ENCODE data around the gene SOX18. TPM values are rescaled to one million over a fixed set of nuclear protein-coding genes. Genes with fewer than 3 reads are reported as not detected.
"Not testable (repeated sequence)": the region's sequence is repeated elsewhere in the genome, so short reads cannot be mapped to it uniquely, and the experiment has no call there.

Gene SOX18
- 1 to 10 TPM in 1 of 2 donors, under 1 TPM in 1; 0.39 to 1.4 TPM for total RNA-seq

DNA sequence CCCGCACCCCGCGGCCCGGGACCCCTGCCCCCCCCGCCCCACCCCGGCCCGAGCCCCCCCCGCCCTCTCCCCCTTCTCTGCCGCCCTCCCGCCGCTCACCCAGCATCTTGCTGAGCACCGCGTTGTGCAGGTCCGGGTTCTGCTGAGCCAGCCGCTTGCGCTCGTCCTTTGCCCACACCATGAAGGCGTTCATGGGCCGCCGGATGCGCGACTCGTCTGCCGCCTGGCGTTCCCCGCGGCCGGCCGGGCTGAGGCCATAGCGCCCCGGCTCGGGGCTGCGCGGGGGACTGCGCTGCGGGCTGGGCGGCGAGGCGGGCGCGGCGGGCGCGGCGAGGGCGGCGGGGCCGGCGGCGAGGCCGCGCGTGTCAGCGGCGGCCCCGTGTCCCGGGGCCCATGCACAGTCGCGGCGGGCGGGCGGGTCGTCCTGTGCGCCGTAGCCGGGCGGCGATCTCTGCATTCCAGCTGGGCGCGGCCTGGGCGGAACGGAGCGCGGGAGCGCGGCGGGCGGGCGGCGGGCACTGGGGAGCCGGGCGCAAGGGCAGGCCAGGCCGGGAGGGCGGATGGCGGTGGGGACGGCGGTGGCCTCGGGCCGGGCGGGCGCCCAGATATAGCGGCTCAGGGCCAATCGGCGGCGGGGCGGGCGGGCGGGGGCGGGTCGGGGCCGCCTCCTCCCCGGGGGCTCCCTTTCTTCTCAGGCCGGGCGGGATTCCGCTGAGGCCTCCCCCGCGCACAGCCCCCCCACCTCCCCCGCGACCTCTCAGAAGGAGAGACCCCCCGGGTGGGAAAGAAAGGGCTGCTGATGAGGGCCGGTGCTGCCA, at the start of gene SOX18:
SOX18 (minus strand) TSS at position 580 of the 818 bp plus-strand sequence; CDS start at position 457, 123 bp downstream.
- DNase-seq (ENCODE audit: low spot score in 2 of 2) (peak in 1 of 2 donors; percentile 54), ATAC-seq (peak; percentile 64 to 68)
- no peaks in the 10 kb centered on the region for H3K36me3 Mint-ChIP-seq
- H3K27ac Mint-ChIP-seq = no peak within 1 kb of the TSS
- no peaks in the 10 kb centered on the region for H3K9me3 Mint-ChIP-seq

DNA sequence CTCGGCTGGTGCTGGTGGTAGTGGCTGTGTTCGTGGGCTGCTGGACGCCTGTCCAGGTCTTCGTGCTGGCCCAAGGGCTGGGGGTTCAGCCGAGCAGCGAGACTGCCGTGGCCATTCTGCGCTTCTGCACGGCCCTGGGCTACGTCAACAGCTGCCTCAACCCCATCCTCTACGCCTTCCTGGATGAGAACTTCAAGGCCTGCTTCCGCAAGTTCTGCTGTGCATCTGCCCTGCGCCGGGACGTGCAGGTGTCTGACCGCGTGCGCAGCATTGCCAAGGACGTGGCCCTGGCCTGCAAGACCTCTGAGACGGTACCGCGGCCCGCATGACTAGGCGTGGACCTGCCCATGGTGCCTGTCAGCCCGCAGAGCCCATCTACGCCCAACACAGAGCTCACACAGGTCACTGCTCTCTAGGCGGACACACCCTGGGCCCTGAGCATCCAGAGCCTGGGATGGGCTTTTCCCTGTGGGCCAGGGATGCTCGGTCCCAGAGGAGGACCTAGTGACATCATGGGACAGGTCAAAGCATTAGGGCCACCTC, 49.1 kb upstream of the SOX18 start:
- DNase-seq (ENCODE audit: low spot score in 2 of 2) (no peak), ATAC-seq (no peak)
- Mint-ChIP-seq H3K36me3 (no peaks in the 10 kb centered on the region), H3K9me3 (peaks cover 5% of the 10 kb centered on the region in 2 donors), H3K27ac (no peak overlapping the region)

DNA sequence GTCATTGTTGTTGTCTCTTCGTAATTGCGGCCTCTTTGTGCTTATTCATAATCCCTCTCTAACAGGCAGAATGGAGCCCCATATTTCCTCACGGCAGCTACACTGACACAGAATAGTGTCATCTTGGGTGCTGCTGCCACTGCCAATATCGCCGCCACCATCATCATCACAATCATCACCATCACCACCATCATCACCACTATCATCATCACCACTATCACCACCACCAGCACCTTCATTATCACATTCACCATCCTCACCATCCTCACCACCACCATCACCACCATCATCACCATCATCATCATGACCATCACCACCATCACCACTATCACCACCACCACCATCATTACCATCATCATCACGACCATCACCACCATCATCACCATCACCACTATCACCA, 47.1 kb upstream of the SOX18 start:
- Mint-ChIP-seq H3K9me3 (peaks cover 5% of the 10 kb centered on the region in 2 donors), H3K36me3 (no peaks in the 10 kb centered on the region), H3K27ac (no peak overlapping the region)
- ATAC-seq (no peak), DNase-seq (ENCODE audit: low spot score in 2 of 2) (no peak)

DNA sequence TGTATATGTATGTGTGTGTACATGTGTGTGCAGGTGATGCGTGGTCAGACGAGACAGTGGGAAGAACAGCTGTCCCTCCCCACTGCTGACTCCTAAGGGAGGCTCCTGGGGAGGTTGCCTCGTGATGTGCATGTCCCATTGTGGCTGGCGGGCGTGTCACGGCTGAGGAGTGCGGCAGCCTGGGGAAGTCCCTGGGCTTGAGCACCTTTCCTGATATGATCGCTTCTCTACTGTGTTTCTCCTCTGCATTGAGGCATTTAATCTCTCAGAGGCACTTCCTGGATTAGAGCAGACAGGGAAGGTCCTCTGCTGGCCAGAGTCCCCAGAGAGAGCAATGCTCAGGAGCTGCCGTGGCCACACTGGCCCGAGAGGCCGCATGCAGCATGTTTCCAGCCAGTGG, 46.5 kb upstream of the SOX18 start:
- H3K27ac Mint-ChIP-seq = no peak overlapping the region
- DNase-seq (ENCODE audit: low spot score in 2 of 2) (no peak), ATAC-seq (peak; percentile 54 to 56)
- peaks cover 5% of the 10 kb centered on the region in 2 donors for H3K9me3 Mint-ChIP-seq
- no peaks in the 10 kb centered on the region for H3K36me3 Mint-ChIP-seq

DNA sequence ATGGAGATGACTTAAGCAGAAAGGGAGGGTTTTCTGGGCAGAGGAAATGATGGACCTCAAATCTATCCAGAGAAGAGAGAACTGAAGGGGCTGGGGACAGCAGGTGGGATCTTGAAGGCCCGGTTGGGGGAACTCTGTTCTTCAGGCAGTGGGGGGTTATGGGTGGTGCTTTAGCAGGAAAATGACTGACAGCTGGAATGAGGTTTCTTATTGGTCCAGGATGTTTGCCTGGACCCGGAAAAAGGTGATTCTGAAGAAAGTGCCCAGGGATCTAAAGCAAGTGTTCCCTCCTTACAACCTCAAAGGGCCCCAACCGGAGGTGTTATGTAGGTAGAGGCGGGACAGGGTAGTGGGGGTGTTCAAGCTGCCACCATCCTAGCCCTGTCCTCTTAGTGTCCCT, 46.0 kb upstream of the SOX18 start:
- ATAC-seq (no peak), DNase-seq (ENCODE audit: low spot score in 2 of 2) (no peak)

DNA sequence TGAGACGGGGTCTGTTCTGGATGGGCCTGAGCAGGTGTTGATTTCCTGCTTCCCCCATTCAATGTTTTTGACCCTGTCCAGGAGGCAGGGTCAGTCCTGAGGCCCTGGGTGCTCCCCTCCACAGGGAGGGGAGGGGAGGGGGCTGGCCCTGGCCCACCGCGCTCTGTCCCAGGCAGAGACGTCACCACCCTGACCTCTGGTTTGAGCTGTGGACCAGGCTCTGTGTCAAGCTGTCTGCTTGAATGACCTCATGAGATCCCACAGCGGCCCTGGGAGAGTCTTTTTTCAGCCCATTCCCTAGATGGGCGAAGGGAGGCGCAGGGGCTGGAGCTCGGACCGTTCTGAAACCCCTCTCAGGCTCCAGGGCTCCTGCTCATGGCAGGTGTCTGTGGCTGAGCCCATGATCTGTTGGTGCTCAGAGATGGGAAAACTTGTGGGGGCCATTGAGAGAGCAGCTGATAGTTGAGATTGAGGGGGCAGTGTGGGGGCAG, 43.6 kb upstream of the SOX18 start:
- Mint-ChIP-seq H3K9me3 (peaks cover 5% of the 10 kb centered on the region in 2 donors), H3K27ac (peak overlapping the region in 1 of 2 donors; percentile 33), H3K36me3 (no peaks in the 10 kb centered on the region)
- peak in 1 of 2 donors; percentile 9 for ATAC-seq
- DNase-seq (ENCODE audit: low spot score in 2 of 2) = no peak

More for the DNA sequence above, 46.0 kb upstream of the SOX18 start:
- H3K27ac Mint-ChIP-seq = no peak overlapping the region
- H3K9me3 Mint-ChIP-seq = peaks cover 5% of the 10 kb centered on the region in 2 donors
- no peaks in the 10 kb centered on the region for H3K36me3 Mint-ChIP-seq

DNA sequence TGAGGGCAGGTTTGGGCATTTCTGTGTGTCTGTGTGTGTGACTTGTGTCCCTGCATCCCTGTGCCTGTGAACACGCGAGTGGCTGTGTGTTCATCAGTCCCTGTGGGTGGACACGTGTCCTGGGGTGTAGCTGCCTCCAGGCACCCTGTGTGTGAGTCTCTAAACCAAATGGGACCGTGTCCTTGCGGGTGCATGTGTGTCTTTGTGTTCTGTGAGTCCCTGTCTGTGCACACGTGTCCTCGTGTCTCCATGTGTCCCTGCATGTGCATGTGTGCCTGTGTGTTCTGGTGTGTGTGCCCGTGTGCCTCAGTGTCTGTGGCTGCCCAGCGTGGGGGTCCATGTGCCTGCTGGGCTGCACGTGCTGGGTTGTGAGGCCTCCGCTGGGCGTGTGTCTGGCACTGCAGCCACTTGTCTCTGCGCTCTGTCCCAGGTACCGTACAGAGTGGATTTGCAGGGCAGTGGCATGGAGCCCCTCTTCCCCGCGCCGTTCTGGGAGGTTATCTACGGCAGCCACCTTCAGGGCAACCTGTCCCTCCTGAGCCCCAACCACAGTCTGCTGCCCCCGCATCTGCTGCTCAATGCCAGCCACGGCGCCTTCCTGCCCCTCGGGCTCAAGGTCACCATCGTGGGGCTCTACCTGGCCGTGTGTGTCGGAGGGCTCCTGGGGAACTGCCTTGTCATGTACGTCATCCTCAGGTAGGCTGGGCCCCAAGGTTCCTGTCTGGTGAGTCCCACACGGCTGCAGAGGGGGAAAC, 43.0 kb upstream of the SOX18 start:
- peaks cover 5% of the 10 kb centered on the region in 2 donors for H3K9me3 Mint-ChIP-seq
- H3K36me3 Mint-ChIP-seq = no peaks in the 10 kb centered on the region
- no peak overlapping the region for H3K27ac Mint-ChIP-seq
- no peak for DNase-seq (ENCODE audit: low spot score in 2 of 2)
- peak in 1 of 2 donors; percentile 46 for ATAC-seq

DNA sequence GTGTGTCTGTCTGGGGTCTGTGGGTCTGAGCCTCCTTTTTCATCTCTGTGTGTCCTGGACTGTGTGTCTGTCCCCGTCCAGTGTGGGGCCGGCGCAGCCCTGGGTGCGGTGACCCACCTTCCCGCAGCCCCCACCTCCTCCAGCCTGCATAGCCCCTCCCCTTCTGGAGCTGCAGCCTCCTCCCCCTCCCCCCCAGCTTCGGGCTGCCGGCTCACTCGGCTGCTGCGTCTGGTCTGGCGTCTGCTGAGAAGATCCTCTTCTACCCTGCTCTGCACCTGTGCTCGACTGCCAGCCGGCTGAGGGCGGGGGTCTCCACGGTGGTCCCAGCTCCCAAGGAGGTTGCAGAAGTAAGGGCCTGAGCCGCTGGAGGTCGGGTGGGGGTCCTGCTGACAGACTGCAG, 42.3 kb upstream of the SOX18 start:
- DNase-seq (ENCODE audit: low spot score in 2 of 2) = no peak
- ATAC-seq = no peak
- H3K27ac Mint-ChIP-seq = no peak overlapping the region
- no peaks in the 10 kb centered on the region for H3K36me3 Mint-ChIP-seq
- peaks cover 2% of the 10 kb centered on the region in 2 donors for H3K9me3 Mint-ChIP-seq

DNA sequence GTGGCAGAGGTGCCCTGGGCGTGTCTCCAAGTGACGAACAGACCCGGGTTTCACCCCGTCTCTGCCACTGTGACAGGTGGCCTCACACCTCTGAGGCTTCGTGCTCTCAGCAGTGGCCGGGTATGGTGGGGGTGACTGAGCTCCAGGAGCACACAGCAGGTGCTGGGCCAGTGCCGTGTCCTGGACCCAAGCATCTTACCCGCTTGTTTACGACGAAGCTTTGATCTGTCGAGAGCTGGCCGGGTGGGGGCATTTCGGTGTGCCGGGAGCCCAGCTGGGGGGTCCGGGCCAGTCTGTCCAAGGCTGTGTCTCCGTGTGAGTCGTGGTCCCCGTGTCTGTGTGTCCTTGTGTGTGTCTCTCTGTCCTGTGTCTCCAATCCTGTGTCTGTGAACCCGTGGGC, 41.9 kb upstream of the SOX18 start:
- no peaks in the 10 kb centered on the region for H3K9me3 Mint-ChIP-seq
- ATAC-seq (no peak), DNase-seq (ENCODE audit: low spot score in 2 of 2) (no peak)
- H3K27ac Mint-ChIP-seq = no peak overlapping the region
- no peaks in the 10 kb centered on the region for H3K36me3 Mint-ChIP-seq

DNA sequence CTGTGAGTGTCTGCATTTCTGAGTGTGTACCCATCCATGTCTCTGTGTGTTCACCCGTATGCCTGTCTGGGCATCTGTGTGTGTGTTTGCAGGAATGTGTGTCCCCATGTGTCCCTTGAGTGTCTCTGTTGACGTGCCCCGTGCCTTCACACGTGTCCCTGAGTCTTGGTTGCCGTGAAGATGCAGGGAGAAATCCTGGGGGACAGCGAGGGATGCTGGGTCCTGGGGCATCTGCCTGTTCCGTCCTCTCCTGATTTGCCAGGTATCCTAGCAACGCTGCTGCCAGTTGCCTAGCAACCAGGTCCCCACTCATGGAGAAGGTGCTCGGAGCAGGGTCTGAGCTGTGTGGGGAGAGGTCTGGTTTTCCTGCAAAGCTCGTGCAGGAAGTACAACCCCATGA, 40.7 kb upstream of the SOX18 start:
- ATAC-seq (no peak), DNase-seq (ENCODE audit: low spot score in 2 of 2) (no peak)
- H3K27ac Mint-ChIP-seq = no peak overlapping the region
- no peaks in the 10 kb centered on the region for H3K36me3 Mint-ChIP-seq
- H3K9me3 Mint-ChIP-seq = no peaks in the 10 kb centered on the region

DNA sequence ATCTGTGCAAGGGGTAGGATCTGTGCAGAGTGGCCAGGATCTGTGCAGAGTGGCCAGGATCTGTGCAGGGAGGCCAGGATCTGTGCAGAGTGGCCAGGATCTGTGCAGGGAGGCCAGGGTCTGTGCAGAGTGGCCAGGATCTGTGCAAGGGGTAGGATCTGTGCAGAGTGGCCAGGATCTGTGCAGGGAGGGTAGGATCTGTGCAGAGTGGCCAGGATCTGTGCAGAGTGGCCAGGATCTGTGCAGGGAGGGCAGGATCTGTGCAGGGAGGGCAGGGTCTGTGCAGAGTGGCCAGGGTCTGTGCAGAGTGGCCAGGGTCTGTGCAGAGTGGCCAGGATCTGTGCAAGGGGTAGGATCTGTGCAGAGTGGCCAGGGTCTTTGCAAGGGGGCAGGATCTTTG, 39.1 kb upstream of the SOX18 start:
- not testable (repeated sequence) for ATAC-seq; H3K9me3 Mint-ChIP-seq; DNase-seq (ENCODE audit: low spot score in 2 of 2); H3K27ac Mint-ChIP-seq; H3K36me3 Mint-ChIP-seq

DNA sequence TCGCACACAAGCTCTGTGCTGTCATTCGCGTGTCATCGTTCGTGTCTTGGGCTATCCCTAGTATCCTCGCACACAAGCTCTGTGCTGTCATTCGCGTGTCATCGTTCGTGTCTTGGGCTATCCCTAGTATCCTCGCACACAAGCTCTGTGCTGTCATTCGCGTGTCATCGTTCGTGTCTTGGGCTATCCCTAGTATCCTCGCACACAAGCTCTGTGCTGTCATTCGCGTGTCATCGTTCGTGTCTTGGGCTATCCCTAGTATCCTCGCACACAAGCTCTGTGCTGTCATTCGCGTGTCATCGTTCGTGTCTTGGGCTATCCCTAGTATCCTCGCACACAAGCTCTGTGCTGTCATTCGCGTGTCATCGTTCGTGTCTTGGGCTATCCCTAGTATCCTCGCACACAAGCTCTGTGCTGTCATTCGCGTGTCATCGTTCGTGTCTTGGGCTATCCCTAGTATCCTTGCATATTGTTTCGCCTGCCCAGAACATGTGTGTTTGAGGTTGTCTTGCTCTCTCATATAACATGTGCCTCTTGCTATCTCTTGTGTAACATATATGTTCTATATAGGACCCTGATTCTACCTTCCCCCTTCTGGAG, 37.9 kb upstream of the SOX18 start:
- not testable (repeated sequence) for H3K27ac Mint-ChIP-seq; H3K36me3 Mint-ChIP-seq; DNase-seq (ENCODE audit: low spot score in 2 of 2); ATAC-seq; H3K9me3 Mint-ChIP-seq

DNA sequence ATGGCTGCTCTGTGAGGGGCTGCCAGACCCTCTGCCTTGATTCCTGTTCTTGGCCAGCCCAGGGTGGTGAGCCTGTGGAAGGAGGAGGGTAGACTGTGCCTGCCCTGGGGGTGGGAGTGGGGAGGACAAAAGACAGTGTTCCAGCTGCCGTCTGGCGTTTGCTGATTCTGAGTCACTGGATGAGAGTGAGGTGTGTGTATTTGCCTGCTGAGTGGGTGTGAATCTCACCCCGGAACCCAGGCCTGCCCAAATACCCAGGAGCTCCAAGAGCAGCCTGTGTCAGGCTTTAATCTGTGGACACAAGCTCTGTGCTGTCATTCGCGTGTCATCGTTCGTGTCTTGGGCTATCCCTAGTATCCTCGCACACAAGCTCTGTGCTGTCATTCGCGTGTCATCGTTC, 37.4 kb upstream of the SOX18 start:
- ATAC-seq (no peak), DNase-seq (ENCODE audit: low spot score in 2 of 2) (no peak)
- Mint-ChIP-seq H3K27ac (no peak overlapping the region), H3K36me3 (no peaks in the 10 kb centered on the region), H3K9me3 (no peaks in the 10 kb centered on the region)

DNA sequence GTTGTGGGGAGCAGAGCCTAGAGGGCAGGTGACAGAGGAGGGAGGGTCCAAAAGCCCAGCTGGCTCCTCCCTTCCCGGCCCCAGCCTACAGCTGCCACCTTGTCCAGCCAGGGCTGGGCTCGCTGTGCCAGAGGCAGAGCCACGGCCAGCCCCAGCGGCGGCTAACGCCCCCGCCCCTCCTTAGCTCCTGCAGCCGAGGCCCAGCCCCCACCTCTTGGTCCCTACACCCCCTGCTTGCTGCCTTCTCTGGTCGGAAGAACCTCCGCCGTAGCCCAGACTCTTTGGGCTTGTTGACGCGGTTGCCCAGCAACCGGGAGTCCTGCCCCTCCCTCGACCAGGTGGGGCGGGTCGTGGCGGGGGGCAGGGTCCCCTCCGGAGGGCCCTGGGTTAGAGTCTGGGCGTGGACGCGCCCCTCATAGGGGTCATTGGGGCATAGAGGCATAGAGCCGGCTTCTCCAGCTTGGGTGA, 35.3 kb upstream of the SOX18 start:
- Mint-ChIP-seq H3K9me3 (no peaks in the 10 kb centered on the region), H3K36me3 (no peaks in the 10 kb centered on the region), H3K27ac (no peak overlapping the region)
- ATAC-seq (no peak), DNase-seq (ENCODE audit: low spot score in 2 of 2) (no peak)

DNA sequence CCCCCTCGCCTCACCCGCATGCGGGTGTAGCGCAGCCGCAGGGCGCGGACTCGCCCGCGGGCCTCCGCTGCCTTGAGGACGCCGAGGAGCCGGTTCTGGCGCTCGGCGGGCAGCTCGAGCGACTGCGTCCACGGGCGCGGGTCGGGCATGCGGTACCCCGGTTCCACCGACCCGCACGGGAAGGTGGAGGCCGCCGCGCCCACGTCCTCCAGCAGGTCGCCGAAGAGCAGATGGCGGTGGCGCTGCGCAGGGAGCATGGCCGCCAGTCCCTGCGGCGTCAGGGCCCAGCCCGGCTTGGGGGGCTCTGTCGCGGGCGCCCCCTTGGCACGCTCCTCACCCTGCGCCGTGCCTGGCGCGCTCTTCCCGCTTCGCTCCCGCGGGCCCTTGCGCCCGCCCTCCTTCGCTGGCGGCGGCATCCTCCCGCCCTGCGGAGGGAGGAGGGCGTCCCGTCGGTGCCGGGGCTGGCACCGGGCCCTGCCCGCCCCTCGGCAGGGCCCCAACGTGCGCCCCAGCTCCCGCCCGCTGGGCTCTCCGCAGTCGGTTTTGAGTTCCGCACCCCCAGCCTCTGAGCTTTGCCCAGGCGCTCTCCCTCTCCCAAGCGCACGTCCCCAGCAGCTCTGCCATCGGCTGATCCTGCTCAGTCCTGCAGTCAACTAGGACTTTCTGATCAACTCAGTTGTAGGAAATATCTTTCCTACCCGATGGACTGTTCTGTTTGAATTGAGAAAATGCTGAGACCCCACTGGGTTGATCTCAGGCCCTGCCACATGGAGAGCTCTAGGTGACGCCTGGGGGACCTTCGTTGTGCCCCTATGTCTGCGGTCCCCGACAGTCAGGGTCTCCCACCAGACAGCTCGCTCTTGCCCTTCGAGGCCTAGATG, 34.6 kb upstream of the SOX18 start, which contains the start of gene LKAAEAR1:
LKAAEAR1 (minus strand) TSS at position 595 of the 881 bp plus-strand sequence; CDS start at position 416, 179 bp downstream.
- H3K27ac Mint-ChIP-seq = no peak within 1 kb of the TSS
- DNase-seq (ENCODE audit: low spot score in 2 of 2) (no peak), ATAC-seq (no peak)
- no peaks in the 10 kb centered on the region for H3K9me3 Mint-ChIP-seq
- H3K36me3 Mint-ChIP-seq = peaks cover 3% of the 10 kb centered on the region in 2 donors

DNA sequence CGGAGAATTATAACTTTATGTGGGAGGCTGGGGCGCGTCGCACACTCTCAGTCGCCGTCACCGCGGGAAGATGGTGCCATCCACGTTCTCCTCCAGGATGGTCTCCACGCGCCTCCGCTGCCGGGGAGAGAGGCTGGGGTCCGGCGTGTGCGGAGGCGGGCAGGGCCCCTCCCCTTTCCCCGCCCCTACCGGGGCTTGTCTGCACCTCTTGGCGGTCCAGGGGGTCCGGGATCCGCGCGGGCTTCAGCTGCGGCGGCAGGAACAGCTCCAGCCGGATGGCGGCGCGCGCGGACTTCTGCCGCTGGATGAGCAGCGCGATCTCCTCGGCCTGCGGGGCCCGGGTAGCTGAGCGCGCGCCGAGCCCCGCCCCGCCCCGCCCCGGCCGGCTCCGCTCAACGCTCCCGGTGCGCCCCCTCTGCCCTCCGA, 34.0 kb upstream of the SOX18 start:
- ATAC-seq = peak; percentile 55 to 61
- no peaks in the 10 kb centered on the region for H3K9me3 Mint-ChIP-seq
- DNase-seq (ENCODE audit: low spot score in 2 of 2) = peak in 1 of 2 donors; percentile 74
- peaks cover 5 to 7% of the 10 kb centered on the region in 2 donors for H3K36me3 Mint-ChIP-seq
- no peak overlapping the region for H3K27ac Mint-ChIP-seq
